Activated CD8-positive, alpha-beta T cell treated with anti-CD3 and anti-CD28 coated beads for 36 hours (primary cell): ENCODE results near the gene TFAP2E. TPM values are rescaled to one million over a fixed set of nuclear protein-coding genes. Genes with fewer than 3 reads are reported as not detected.

Source experiments
- ATAC-seq: fragments of 200-7000 bp; cut with Tn5 transposase; one replicate; pipeline ENCODE4 v1.10.0; 2021; ENCODE audit warnings: mild to moderate bottlenecking, moderate library complexity
- CTCF ChIA-PET: fragments of 350-600 bp; sonication (Branson Sonifier 250); formaldehyde crosslinking; loops from one replicate; lab custom pipeline; 2021; ENCODE audit warnings: antibody characterized with exemption; lab: Charles Lee
- POLR2A ChIA-PET: fragments of 350-600 bp; sonication (Branson Sonifier 250); formaldehyde crosslinking; loops from one replicate; lab custom pipeline; 2021; ENCODE audit warnings: antibody characterized with exemption; lab: Charles Lee
- DNase-seq: peaks from one replicate; pipeline ENCODE4 v3.0.0-alpha.2; 2020
- H3K27ac Mint-ChIP-seq: one replicate; pipeline ENCODE4 v1.8.0; 2021; ENCODE audit warnings: mild to moderate bottlenecking, mixed read lengths
- H3K27me3 Mint-ChIP-seq: one replicate; pipeline ENCODE4 v1.8.0; 2021; ENCODE audit warnings: mixed read lengths
- H3K36me3 Mint-ChIP-seq: one replicate; pipeline ENCODE4 v1.8.0; 2021; ENCODE audit warnings: low read depth, mixed read lengths
- H3K4me1 Mint-ChIP-seq: one replicate; pipeline ENCODE4 v1.8.0; 2021; ENCODE audit warnings: low read depth, mixed read lengths
- H3K4me3 Mint-ChIP-seq: one replicate; pipeline ENCODE4 v1.8.0; 2021; ENCODE audit warnings: mild to moderate bottlenecking, moderate library complexity, mixed read lengths
- H3K9me3 Mint-ChIP-seq: one replicate; pipeline ENCODE4 v1.8.0; 2021; ENCODE audit warnings: mixed read lengths
- CTCF ChIP-seq: fragments of 200-600 bp; IDR thresholded peaks from one replicate; pipeline ENCODE4 v1.8.0; 2022; ENCODE audit warnings: antibody characterized with exemption, mild to moderate bottlenecking
- intact Hi-C: fragments of 100-400 bp; cut with micrococcal nuclease; formaldehyde crosslinking; loops from one replicate; pipeline ENCODE4 v1.10.0; 2022
- total RNA-seq, 2 experiments: library from RNA; stranded (reverse); gene quantifications; one replicate each; pipeline ENCODE4 v1.2.3, GENCODE V29; 2021

TFAP2E gene
- total RNA-seq, 2 experiments from 2014 or later: 0.56 to 0.58 TPM

GRCh38 chr1:35603468-35603867 lies 30.4 kb downstream of the TFAP2E start:
- Mint-ChIP-seq H3K36me3 (peaks cover 32% of the 10 kb centered on the region), H3K4me1 (no peaks in the 10 kb centered on the region), H3K9me3 (no peaks in the 10 kb centered on the region), H3K27me3 (no peaks in the 10 kb centered on the region), H3K27ac (no peak overlapping the region), H3K4me3 (no peak overlapping the region)
- no peak for TF ChIP-seq CTCF
- POLR2A ChIA-PET: interaction anchor here (0.9 kb wide), 2 partner anchors 10 to 20 kb away, joined by 3 to 6 read pairs; no protein-coding TSS in a partner anchor
- DNase-seq: no peak
- no peak for ATAC-seq
- CTCF ChIA-PET: interaction anchor here (0.7 to 1.3 kb wide), 2 partner anchors 21 to 124 kb away, joined by 3 read pairs; no protein-coding TSS in a partner anchor
- intact Hi-C loops: no loop called here

GRCh38 chr1:35603941-35604340 lies 30.8 kb downstream of the TFAP2E start:
- no peak overlapping the region for H3K27ac Mint-ChIP-seq
- H3K9me3 Mint-ChIP-seq: no peaks in the 10 kb centered on the region
- no peak for TF ChIP-seq CTCF
- peaks cover 34% of the 10 kb centered on the region for H3K36me3 Mint-ChIP-seq
- no peak for ATAC-seq
- H3K4me3 Mint-ChIP-seq: no peak overlapping the region
- DNase-seq: no peak
- no peaks in the 10 kb centered on the region for H3K4me1 Mint-ChIP-seq
- H3K27me3 Mint-ChIP-seq: no peaks in the 10 kb centered on the region
- ChIA-PET POLR2A (interaction anchor here (0.9 kb wide), 1 partner anchor 19 kb away, joined by 6 read pairs; no protein-coding TSS in a partner anchor), CTCF (interaction anchor here (0.7 kb wide), 1 partner anchor 123 kb away, joined by 3 read pairs; no protein-coding TSS in a partner anchor)
- intact Hi-C loops: no loop called here

GRCh38 chr1:35605071-35605866 lies 32.2 kb downstream of the TFAP2E start:
- intact Hi-C loops: no loop called here
- Mint-ChIP-seq H3K27me3 (no peaks in the 10 kb centered on the region), H3K9me3 (no peaks in the 10 kb centered on the region), H3K36me3 (peaks cover 38% of the 10 kb centered on the region), H3K4me3 (no peak overlapping the region), H3K4me1 (no peaks in the 10 kb centered on the region), H3K27ac (no peak overlapping the region)
- POLR2A ChIA-PET: interaction anchor here (1.1 kb wide), 1 partner anchor 10 kb away, joined by 3 read pairs; no protein-coding TSS in a partner anchor
- no peak for ATAC-seq
- no peak for DNase-seq
- CTCF ChIA-PET: interaction anchor here (1.1 to 1.6 kb wide), 4 partner anchors 34 to 122 kb away, joined by 3 to 4 read pairs (median 4); no protein-coding TSS in a partner anchor
- no peak for TF ChIP-seq CTCF

- POLR2A ChIA-PET: interaction anchor here (1.1 kb wide), 1 partner anchor 9 kb away, joined by 3 read pairs; no protein-coding TSS in a partner anchor
- intact Hi-C loops: no loop called here
- CTCF ChIA-PET: interaction anchor here (1.1 to 1.6 kb wide), 4 partner anchors 34 to 121 kb away, joined by 3 to 4 read pairs (median 4); no protein-coding TSS in a partner anchor
- DNase-seq (no peak), ATAC-seq (no peak)
- H3K27ac Mint-ChIP-seq: no peak overlapping the region
- H3K9me3 Mint-ChIP-seq: no peaks in the 10 kb centered on the region
- TF ChIP-seq CTCF: no peak
- no peaks in the 10 kb centered on the region for H3K27me3 Mint-ChIP-seq
- peaks cover 36% of the 10 kb centered on the region for H3K36me3 Mint-ChIP-seq
- H3K4me1 Mint-ChIP-seq: no peaks in the 10 kb centered on the region
- H3K4me3 Mint-ChIP-seq: no peak overlapping the region
These were observed 32.7 kb downstream of the TFAP2E start for GRCh38 chr1:35605867-35606182.

GRCh38 chr1:35611655-35612054 lies 38.5 kb downstream of the TFAP2E start:
- no peak for DNase-seq
- H3K9me3 Mint-ChIP-seq: no peaks in the 10 kb centered on the region
- intact Hi-C loops: no loop called here
- no peak overlapping the region for H3K4me3 Mint-ChIP-seq
- no peaks in the 10 kb centered on the region for H3K27me3 Mint-ChIP-seq
- H3K27ac Mint-ChIP-seq: no peak overlapping the region
- TF ChIP-seq CTCF: no peak
- H3K4me1 Mint-ChIP-seq: peaks cover 8% of the 10 kb centered on the region
- CTCF ChIA-PET: interaction anchor here (0.5 kb wide), 1 partner anchor 811 kb away, joined by 3 read pairs; no protein-coding TSS in a partner anchor
- POLR2A ChIA-PET: interaction anchor here (0.7 kb wide), 1 partner anchor 795 kb away, joined by 3 read pairs; no protein-coding TSS in a partner anchor
- no peak for ATAC-seq
- H3K36me3 Mint-ChIP-seq: peaks cover 27% of the 10 kb centered on the region
